ENCODE results near the gene PEMT. TPM values are rescaled to one million over a fixed set of nuclear protein-coding genes. Genes with fewer than 3 reads are reported as not detected.

PEMT gene
- total and polyA plus RNA-seq, 2 donors (not counting 1 experiment from before 2014, with no cell fraction given) = 10.7 to 20.3 TPM

- Mint-ChIP-seq H3K27me3 (no peaks in the 10 kb centered on the region), H3K4me3 (no peak overlapping the region), H3K27ac (no peak overlapping the region), H3K9me3 (ENCODE audit: insufficient read depth) (no peaks in the 10 kb centered on the region), H3K4me1 (no peaks in the 10 kb centered on the region)
- Histone ChIP-seq H3K9me3 (ENCODE audit: control extremely low read depth in 1 of 3, control insufficient read depth in 2 of 3, insufficient read depth in 1 of 3, low read length in 2 of 3) (no peaks in the 10 kb centered on the region), H3K36me3 (replicated peaks in 1 of 2; ENCODE audit: control extremely low read depth in 1 of 2, control insufficient read depth in 1 of 2, extremely low read depth in 1 of 2, insufficient read depth in 2 of 2, low read length in 1 of 2) (no peaks in the 10 kb centered on the region), H3K9ac (ENCODE audit: low read length) (no peak overlapping the region), H3K79me2 (ENCODE audit: control insufficient read depth, insufficient read depth, low read length) (no peaks in the 10 kb centered on the region), H4K20me1 (ENCODE audit: control insufficient read depth, insufficient read depth, low read length, poor library complexity, severe bottlenecking) (no peaks in the 10 kb centered on the region), H3K4me2 (replicated peaks; ENCODE audit: low read depth, low read length, poor library complexity, severe bottlenecking) (no peak overlapping the region), H3K27me3 (replicated peaks in 1 of 4; ENCODE audit: control extremely low read depth in 1 of 4, control insufficient read depth in 3 of 4, insufficient read depth in 4 of 4, low read length in 3 of 4) (no peaks in the 10 kb centered on the region), H3K4me3 (ENCODE audit: control extremely low read depth in 1 of 5, extremely low read depth in 1 of 5, insufficient read depth in 1 of 5, low read depth in 2 of 5, low read length in 4 of 5) (no peak overlapping the region), H2AFZ (ENCODE audit: insufficient read depth, low read depth, low read length, poor library complexity, severe bottlenecking) (no peak overlapping the region), H3K4me1 (ENCODE audit: control insufficient read depth in 2 of 2, insufficient read depth in 2 of 2, low read length in 2 of 2) (no peaks in the 10 kb centered on the region), H3K27ac (ENCODE audit: low read length in 2 of 2) (no peak overlapping the region)
- ChIA-PET CTCF (no interaction called here), POLR2A (no interaction called here)
- no peak for ATAC-seq (ENCODE audit: low read depth)
- intact Hi-C loops (cut with micrococcal nuclease) = no loop called here
- WGBS (ENCODE audit: insufficient coverage) = 88% methylated on average over 6 of the region's 10 CpGs
- TF ChIP-seq EZH2 (IDR thresholded peaks at IDR 0.05; ENCODE audit: borderline replicate concordance, insufficient read depth, low read depth, low read length, poor library complexity, severe bottlenecking) (no peak), CTCF (IDR thresholded peaks at IDR 0.05) (no peak)
- no peak for DNase-seq
These were observed 25.8 kb downstream of the PEMT start for GRCh38 chr17:17565471-17566339.

- no peak overlapping the region for H3K27ac ChIP-seq (ENCODE audit: low read length in 2 of 2)
- H3K79me2 ChIP-seq (ENCODE audit: control insufficient read depth, insufficient read depth, low read length) = no peaks in the 10 kb centered on the region
- no peaks in the 10 kb centered on the region for H3K36me3 ChIP-seq (replicated peaks in 1 of 2; ENCODE audit: control extremely low read depth in 1 of 2, control insufficient read depth in 1 of 2, extremely low read depth in 1 of 2, insufficient read depth in 2 of 2, low read length in 1 of 2)
- WGBS (ENCODE audit: insufficient coverage) = 93% methylated on average over 3 of the region's 5 CpGs
- H3K27ac Mint-ChIP-seq = no peak overlapping the region
- no peak overlapping the region for H3K9ac ChIP-seq (ENCODE audit: low read length)
- no peaks in the 10 kb centered on the region for H3K27me3 Mint-ChIP-seq
- CTCF ChIA-PET = no interaction called here
- H3K4me3 ChIP-seq (ENCODE audit: control extremely low read depth in 1 of 5, extremely low read depth in 1 of 5, insufficient read depth in 1 of 5, low read depth in 2 of 5, low read length in 4 of 5) = no peak overlapping the region
- POLR2A ChIA-PET = no interaction called here
- ATAC-seq (ENCODE audit: low read depth) (no peak), DNase-seq (no peak)
- intact Hi-C loops (cut with micrococcal nuclease) = no loop called here
- H2AFZ ChIP-seq (ENCODE audit: insufficient read depth, low read depth, low read length, poor library complexity, severe bottlenecking) = no peak overlapping the region
- H3K9me3 ChIP-seq (ENCODE audit: control extremely low read depth in 1 of 3, control insufficient read depth in 2 of 3, insufficient read depth in 1 of 3, low read length in 2 of 3) = no peaks in the 10 kb centered on the region
- no peak overlapping the region for H3K4me2 ChIP-seq (replicated peaks; ENCODE audit: low read depth, low read length, poor library complexity, severe bottlenecking)
- no peaks in the 10 kb centered on the region for H3K27me3 ChIP-seq (replicated peaks in 1 of 4; ENCODE audit: control extremely low read depth in 1 of 4, control insufficient read depth in 3 of 4, insufficient read depth in 4 of 4, low read length in 3 of 4)
- H3K4me1 ChIP-seq (ENCODE audit: control insufficient read depth in 2 of 2, insufficient read depth in 2 of 2, low read length in 2 of 2) = no peaks in the 10 kb centered on the region
- H3K9me3 Mint-ChIP-seq (ENCODE audit: insufficient read depth) = no peaks in the 10 kb centered on the region
- H3K4me1 Mint-ChIP-seq = no peaks in the 10 kb centered on the region
- no peak overlapping the region for H3K4me3 Mint-ChIP-seq
- TF ChIP-seq EZH2 (IDR thresholded peaks at IDR 0.05; ENCODE audit: borderline replicate concordance, insufficient read depth, low read depth, low read length, poor library complexity, severe bottlenecking) (no peak), CTCF (IDR thresholded peaks at IDR 0.05) (no peak)
- no peaks in the 10 kb centered on the region for H4K20me1 ChIP-seq (ENCODE audit: control insufficient read depth, insufficient read depth, low read length, poor library complexity, severe bottlenecking)
These were observed 26.6 kb downstream of the PEMT start for GRCh38 chr17:17564896-17565295.
